Sciatic nerve (tissue), 2 donors: ENCODE measurements around the gene TENM3. TPM values are rescaled to one million over a fixed set of nuclear protein-coding genes. Genes with fewer than 3 reads are reported as not detected.
A peak's percentile ranks its signal among the peaks of the same experiment; 100 is the strongest.

Source experiments
- ATAC-seq: fragments of 200-7000 bp; cut with Tn5 transposase; one replicate; pipeline ENCODE4 v1.9.1; 2020; ENCODE audit warnings: mild to moderate bottlenecking, moderate library complexity
- DNase-seq: peaks from one replicate; pipeline ENCODE4 v3.0.0-alpha.2; 2020; ENCODE audit warnings: low spot score
- intact Hi-C: fragments of 100-400 bp; cut with DNase I; formaldehyde crosslinking; loops from one replicate; pipeline ENCODE4 v1.14.2; 2022
- total RNA-seq: library from RNA; stranded (reverse); fragmentation: NEBNext Ultra II Directional; extraction: Animal tissue kit (Norgen Biotek cat#: 25700); gene quantifications from one replicate; pipeline ENCODE4 v1.2.1, GENCODE V29; 2021
- donor health status: DM: no; HTN: no; CAD: no.
- donor health status: DM: no; HTN: no; CAD: no.

Gene TENM3
- total RNA-seq, 1 donor from 2014 or later, result 38.2 TPM

DNA sequence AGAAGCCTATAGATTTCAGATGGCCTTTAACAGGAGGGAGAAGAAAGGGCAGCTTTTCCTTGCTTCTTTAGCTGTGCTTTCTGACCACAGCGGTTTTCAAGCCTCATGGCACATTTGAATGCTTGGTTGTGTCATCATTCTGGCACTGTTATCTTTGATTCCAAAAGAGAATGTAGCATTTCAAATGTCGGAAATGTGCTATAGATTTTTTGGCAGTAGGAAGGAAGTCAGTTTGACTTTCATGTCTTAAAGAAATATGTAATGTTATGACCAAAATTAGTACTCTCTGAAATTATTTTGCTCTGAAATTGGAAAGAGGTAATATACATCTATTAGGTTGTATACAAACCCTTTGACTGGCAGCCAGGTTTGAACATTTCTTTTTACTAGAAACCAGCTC, 171.9 kb downstream of the TENM3 start:
- ATAC-seq (no peak), DNase-seq (no peak)
- intact Hi-C loops, result no loop called here

- DNase-seq (no peak), ATAC-seq (no peak)
- intact Hi-C loops, result no loop called here
Observed at GRCh38 chr4:182416067-182416466, 172.9 kb downstream of the TENM3 start.

GRCh38 chr4:182418054-182418734, 175.0 kb downstream of the TENM3 start:
- intact Hi-C loops, result no loop called here
- ATAC-seq, result no peak

DNA sequence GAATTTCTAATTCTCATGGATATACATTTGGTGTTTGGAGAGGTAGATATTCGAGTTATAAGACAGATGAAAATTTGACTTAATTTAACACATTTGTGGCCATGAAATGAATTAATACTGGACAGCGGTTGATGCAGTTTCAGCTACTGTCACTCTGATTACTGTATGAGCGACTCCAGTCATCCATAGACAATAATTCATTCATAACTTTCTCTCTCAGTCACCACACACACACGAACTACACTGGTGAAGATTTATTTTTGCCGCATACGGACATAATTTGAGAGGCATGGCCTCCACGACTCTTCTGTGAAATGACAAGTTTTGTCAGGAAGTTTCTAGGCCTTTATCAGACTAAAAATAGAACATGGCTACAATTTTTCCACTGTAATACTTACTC, 177.0 kb downstream of the TENM3 start:
- intact Hi-C loops, result no loop called here
- DNase-seq, result no peak
- ATAC-seq, result no peak

More at GRCh38 chr4:182418054-182418734, 175.0 kb downstream of the TENM3 start:
- DNase-seq, result no peak

- DNase-seq, result no peak
Observed at GRCh38 chr4:182421753-182422152, 178.6 kb downstream of the TENM3 start.

GRCh38 chr4:182425302-182425701, 182.1 kb downstream of the TENM3 start:
- ATAC-seq (no peak), DNase-seq (no peak)
- intact Hi-C loops, result no loop called here

More at GRCh38 chr4:182421753-182422152, 178.6 kb downstream of the TENM3 start:
- intact Hi-C loops, result no loop called here
- no peak for ATAC-seq

- ATAC-seq, result no peak
- intact Hi-C loops, result no loop called here
- no peak for DNase-seq
Observed at GRCh38 chr4:182426901-182427300, 183.7 kb downstream of the TENM3 start.

- DNase-seq (no peak), ATAC-seq (no peak)
- intact Hi-C loops, result no loop called here
Observed at GRCh38 chr4:182427554-182427953, 184.4 kb downstream of the TENM3 start.

- DNase-seq (no peak), ATAC-seq (no peak)
- intact Hi-C loops, result no loop called here
Observed at GRCh38 chr4:182429896-182430295, 186.7 kb downstream of the TENM3 start.

- intact Hi-C loops, result no loop called here
- DNase-seq (no peak), ATAC-seq (no peak)
Observed at GRCh38 chr4:182432819-182433218, 189.6 kb downstream of the TENM3 start.

DNA sequence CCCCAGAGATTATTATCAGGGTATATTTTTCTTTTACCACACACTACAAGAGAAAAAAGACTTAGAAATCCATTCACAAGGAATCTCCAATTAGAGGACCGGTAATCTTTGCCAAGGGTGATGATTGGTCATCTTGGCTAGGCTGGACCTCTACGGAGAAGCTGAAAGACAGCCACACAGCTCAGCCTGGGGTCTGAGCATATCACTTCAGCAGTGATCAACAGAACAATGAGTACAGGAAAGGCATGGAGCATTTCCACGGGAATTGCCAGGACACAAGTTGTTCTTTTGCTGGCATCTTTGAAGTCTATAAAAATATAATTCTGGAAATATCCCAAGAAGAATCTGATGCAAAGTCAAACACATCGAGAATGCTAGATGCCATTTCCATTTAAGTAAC, 191.5 kb downstream of the TENM3 start:
- ATAC-seq, result no peak

DNA sequence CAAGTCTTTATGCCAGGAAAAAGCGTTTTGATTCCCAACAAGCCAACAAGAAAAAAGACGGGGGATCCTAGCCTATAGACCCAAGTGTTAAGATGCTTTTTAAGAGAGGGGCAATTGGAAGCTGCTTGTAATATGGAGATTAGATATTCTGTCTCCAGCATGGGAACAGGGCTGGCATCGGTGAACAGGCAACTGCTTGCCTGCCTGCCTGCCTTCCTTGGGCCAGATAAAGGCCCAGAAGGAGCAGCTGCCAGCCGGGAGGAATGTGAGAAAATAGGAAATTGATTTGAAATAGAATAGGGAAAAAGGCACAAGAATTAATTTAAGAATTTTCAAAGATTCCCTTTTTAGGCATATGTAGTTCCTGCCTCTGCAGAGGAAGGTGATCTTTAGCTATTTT, 192.2 kb downstream of the TENM3 start:
- ATAC-seq (no peak), DNase-seq (no peak)
- intact Hi-C loops, result no loop called here

More for the DNA sequence above, 191.5 kb downstream of the TENM3 start:
- intact Hi-C loops, result no loop called here
- DNase-seq, result no peak

DNA sequence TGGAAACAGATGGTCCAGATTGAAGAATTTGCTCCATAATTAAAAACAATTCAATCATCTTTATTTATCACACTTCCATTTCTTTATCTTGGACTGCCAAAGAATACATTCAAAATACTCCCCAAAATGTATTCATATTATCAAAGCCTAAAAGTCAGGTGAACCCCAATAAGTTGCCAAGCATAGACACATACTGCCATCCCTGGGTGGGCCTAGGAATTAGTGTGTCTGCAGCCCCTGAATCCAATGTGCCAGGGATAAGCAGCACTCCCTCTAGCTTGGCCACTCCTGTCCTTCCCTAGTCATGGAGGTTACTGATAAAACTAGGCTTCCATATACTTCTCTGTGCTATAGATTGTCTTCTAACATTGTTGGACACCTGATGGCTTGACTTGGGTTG, 199.9 kb downstream of the TENM3 start:
- ATAC-seq, result no peak
- intact Hi-C loops, result no loop called here
- no peak for DNase-seq

DNA sequence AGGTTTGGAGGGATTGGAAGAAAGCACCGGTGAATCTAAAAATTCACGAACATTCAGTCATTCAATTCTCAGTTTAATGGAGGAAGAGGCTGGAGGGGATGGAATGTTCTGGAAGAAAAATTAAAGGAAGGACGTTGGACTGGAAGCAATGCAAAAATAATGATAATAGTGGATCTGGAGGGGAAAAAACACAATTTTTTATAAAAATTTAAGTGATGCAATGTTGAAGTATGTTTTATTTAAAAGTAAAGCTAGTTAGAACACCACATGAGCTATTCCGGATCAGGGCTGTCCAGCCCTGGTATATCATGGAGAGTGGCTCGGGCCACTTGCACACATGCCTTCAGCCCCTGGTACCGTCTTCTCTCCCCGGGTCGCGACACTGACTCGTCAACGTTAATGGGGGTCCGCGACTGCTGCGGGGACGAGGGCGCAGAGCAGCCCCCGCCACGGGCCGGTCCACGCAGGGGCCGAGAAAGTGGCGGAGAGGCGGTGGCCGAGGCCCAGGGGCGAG, 204.6 kb downstream of the TENM3 start:
- no peak for DNase-seq
- intact Hi-C loops, result no loop called here
- ATAC-seq, result peak; percentile 41

DNA sequence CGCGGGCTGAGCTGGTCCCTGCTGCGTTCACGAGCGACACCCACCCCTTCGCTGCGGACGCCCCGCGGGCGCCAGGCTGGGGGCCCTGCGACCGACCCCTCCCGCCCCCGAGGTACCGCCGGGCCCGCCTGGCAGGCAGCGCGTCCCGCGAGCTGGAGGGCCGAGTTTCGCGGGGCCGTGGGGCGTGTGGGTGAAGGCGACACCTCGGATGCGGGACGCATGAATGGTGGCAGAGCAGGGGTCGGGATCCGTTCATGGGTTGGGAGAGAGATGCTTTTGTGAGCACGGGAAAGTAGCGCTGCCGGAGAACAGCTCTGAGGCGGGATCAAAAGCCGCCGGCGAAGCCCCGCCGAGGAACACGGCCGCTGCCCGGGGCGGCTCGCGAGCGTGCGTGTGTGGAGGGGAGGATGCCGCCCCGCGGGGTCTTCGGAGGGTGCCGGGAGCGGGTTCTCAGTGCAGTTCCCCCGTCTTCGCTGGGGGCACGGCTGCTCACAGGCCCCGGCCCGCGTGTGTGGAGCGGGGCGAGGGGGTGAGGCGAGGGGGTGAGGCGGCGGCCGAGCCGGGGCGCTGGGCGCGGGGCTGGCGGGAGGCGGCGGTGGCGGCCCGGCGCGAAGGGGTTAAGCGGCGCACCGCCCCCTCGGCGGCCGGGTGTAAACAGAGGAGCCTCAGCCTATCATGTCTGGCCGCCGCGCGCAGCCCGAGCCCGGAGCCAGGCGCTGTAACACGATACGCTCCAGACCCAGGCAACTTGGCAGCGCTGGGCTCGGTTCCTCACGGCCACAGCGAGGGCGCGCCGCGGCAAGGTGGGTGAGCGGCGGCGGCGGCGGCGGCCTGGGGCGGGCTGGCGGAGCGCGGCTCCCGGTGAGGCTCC, 205.3 kb downstream of the TENM3 start:
- DNase-seq, result peak; percentile 90
- ATAC-seq, result peak; percentile 97
- intact Hi-C loops, result no loop called here

DNA sequence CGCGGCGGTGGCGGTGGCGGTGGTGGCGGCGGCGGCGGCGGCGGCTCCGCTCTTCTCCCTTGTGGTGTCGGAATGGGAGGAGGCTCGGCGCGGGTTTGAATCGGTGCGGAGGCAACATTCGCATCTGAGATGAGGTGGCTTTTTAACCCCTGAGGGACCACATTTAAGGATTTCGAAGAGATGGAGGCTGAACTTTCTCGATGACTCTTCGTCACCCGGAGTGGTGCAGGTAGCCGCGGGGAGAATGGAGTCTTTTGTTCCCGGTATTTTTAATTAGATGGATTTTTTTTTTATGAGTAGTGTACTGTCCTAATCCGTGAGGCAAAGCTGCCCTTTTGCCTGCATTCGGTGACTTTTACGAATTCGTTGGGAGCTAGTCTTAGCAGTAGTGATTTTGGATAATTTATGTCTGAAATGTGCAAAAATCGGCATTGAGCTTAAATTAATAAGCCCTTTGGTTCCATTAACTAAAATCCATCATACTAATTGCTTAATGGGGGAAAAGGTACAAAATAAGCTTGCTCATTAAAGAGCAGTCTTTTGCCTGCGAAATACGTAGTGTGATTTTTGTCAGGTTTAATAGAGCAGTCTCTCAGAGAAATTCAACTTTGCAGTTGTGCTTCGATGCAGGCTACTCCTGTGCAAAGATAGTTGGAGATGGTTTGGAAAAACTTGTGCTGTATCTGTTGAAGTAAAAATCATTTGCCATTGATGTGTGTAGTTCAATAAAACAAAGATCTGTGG, 206.2 kb downstream of the TENM3 start:
- intact Hi-C loops, result no loop called here
- DNase-seq, result no peak
- ATAC-seq, result peak; percentile 4

- ATAC-seq, result no peak
- intact Hi-C loops, result loop anchor here (5.0 kb wide), 1 partner anchor 1208 kb away; no protein-coding TSS in a partner anchor
- no peak for DNase-seq
Observed at GRCh38 chr4:182449930-182450439, 206.8 kb downstream of the TENM3 start.

DNA sequence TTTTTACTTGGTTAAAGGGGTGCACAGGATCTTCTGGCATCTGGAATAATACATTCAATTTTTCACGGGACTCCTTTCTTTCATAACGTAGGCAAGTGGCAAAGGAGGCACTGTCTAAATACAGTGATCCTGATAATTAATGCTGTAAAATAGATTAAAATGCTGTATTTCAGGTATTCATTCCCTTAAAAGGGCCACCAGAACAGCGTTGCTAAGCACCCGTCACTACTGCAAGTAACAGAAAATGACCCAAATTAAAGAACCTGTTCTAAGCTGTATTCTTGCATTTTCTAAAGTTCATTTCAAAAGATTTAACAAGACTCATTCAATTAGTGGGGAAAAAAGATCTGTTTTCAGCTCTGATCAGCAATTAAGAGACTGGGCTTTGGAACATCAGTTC, 208.2 kb downstream of the TENM3 start:
- intact Hi-C loops, result loop anchor here (5.0 kb wide), 1 partner anchor 1209 kb away; no protein-coding TSS in a partner anchor
- ATAC-seq (no peak), DNase-seq (no peak)

DNA sequence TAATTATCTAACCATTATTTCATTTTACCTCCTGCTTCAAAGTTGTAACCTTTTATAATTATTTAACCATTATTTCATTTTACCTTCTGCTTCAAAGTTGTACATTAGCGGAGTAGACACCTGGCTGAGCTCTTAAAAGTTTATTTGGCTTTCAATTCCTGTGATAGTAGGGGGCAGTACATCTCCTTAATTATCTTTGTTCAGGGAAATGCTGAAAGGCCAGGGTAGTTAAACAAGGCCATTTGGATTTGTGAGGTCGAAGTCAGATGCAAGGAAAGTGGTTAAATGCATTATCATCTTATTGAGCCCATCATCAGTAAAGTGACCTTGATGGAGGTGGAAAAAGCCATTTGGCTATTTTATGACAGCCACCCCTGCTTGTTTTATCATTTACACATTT, 210.6 kb downstream of the TENM3 start:
- intact Hi-C loops, result loop anchor here (5.0 kb wide), 1 partner anchor 1212 kb away; no protein-coding TSS in a partner anchor
- DNase-seq (no peak), ATAC-seq (no peak)
